Bronchial epithelial cell (primary cell): ENCODE measurements around the gene PTTG1IP2. TPM values are rescaled to one million over a fixed set of nuclear protein-coding genes. Genes with fewer than 3 reads are reported as not detected.

ENCODE experiments used
- DNase-seq: peaks from one replicate; pipeline ENCODE4 v3.0.0-alpha.2; 2010; ENCODE audit warnings: low read depth
- FAIRE-seq: peaks from 2 replicates; lab custom pipeline; 2011; peaks lifted over from hg19 to GRCh38; lab: Jason Lieb, UNC
- H3K27me3 ChIP-seq: 2 replicates; pipeline ENCODE4 v1.5.1; 2011; ENCODE audit warnings: low read length; ENCODE audit not compliant: control insufficient read depth, insufficient read depth
- H3K36me3 ChIP-seq: 2 replicates; pipeline ENCODE4 v1.5.1; 2011; ENCODE audit warnings: low read length; ENCODE audit not compliant: control insufficient read depth, insufficient read depth
- H3K4me3 ChIP-seq: 2 replicates; pipeline ENCODE4 v1.5.1; 2011; ENCODE audit warnings: mild to moderate bottlenecking, low read depth, low read length, control low read depth
- total RNA-seq: library from RNA; depleted of rRNA; stranded (reverse); fragments of >200 nt; gene quantifications from 2 replicates; pipeline ENCODE4 v1.2.1, GENCODE V29; 2014
- TF ChIP-seq, protein P1 (sequence below): IDR thresholded peaks from 2 replicates; pipeline ENCODE4 v1.5.1; 2011; ENCODE audit warnings: mild to moderate bottlenecking, moderate library complexity, low read length, control low read depth, inconsistent platforms; ENCODE audit not compliant: insufficient read depth, severe bottlenecking

The PTTG1IP2 gene
- total RNA-seq, 1 donor from 2014 or later = not detected

- H3K4me3 ChIP-seq = no peak overlapping the region
- DNase-seq (peak; percentile 25), FAIRE-seq (no peak)
- no peaks in the 10 kb centered on the region for H3K36me3 ChIP-seq
- TF ChIP-seq, protein P1, sequence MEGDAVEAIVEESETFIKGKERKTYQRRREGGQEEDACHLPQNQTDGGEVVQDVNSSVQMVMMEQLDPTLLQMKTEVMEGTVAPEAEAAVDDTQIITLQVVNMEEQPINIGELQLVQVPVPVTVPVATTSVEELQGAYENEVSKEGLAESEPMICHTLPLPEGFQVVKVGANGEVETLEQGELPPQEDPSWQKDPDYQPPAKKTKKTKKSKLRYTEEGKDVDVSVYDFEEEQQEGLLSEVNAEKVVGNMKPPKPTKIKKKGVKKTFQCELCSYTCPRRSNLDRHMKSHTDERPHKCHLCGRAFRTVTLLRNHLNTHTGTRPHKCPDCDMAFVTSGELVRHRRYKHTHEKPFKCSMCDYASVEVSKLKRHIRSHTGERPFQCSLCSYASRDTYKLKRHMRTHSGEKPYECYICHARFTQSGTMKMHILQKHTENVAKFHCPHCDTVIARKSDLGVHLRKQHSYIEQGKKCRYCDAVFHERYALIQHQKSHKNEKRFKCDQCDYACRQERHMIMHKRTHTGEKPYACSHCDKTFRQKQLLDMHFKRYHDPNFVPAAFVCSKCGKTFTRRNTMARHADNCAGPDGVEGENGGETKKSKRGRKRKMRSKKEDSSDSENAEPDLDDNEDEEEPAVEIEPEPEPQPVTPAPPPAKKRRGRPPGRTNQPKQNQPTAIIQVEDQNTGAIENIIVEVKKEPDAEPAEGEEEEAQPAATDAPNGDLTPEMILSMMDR = no peak
- no peaks in the 10 kb centered on the region for H3K27me3 ChIP-seq
Measured at GRCh38 chr7:90432752-90433151, 36.7 kb upstream of the PTTG1IP2 start.

- H3K36me3 ChIP-seq = no peaks in the 10 kb centered on the region
- DNase-seq (peak; percentile 79), FAIRE-seq (no peak)
- no peak overlapping the region for H3K4me3 ChIP-seq
- H3K27me3 ChIP-seq = no peaks in the 10 kb centered on the region
- TF ChIP-seq, protein P1 = no peak
Measured at GRCh38 chr7:90433221-90433620, 36.2 kb upstream of the PTTG1IP2 start.

DNA sequence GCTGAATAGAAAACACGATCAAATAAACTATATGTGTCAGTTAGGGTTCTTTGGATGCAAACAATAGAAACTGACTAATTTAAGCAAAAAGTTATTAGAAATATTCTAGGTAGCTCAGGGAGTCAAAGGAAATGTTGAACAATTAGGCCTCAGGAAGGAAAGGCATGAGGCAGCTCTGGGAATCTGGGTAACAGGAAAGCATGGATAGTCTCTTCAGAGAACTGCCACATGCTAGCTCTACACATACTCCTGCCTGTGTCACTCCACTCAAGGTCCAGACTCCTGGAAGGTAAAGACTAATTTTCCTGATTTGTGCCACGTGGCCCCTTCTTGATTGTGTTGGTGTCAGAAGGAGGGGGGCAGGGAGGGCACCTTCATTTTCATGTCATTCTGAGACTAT is 23.8 kb upstream of the PTTG1IP2 start:
- DNase-seq = no peak
- TF ChIP-seq, protein P1 = no peak
- no peak for FAIRE-seq
- no peaks in the 10 kb centered on the region for H3K36me3 ChIP-seq
- no peak overlapping the region for H3K4me3 ChIP-seq
- H3K27me3 ChIP-seq = no peaks in the 10 kb centered on the region

GRCh38 chr7:90446137-90446899 is 23.1 kb upstream of the PTTG1IP2 start:
- Histone ChIP-seq H3K27me3 (no peaks in the 10 kb centered on the region), H3K4me3 (no peak overlapping the region), H3K36me3 (no peaks in the 10 kb centered on the region)
- DNase-seq (no peak), FAIRE-seq (no peak)
- TF ChIP-seq, protein P1 = no peak

GRCh38 chr7:90453259-90453891 is 16.1 kb upstream of the PTTG1IP2 start:
- Histone ChIP-seq H3K36me3 (no peaks in the 10 kb centered on the region), H3K27me3 (no peaks in the 10 kb centered on the region), H3K4me3 (no peak overlapping the region)
- FAIRE-seq (no peak), DNase-seq (no peak)
- TF ChIP-seq, protein P1 = no peak
